Fibroblast of the conjunctiva (primary cell): Measurements from ENCODE around the gene FYB1.
"Not testable (repeated sequence)": the region's sequence is repeated elsewhere in the genome, so short reads cannot be mapped to it uniquely, and the experiment has no call there.

Source experiments
- DNase-seq: peaks from one replicate; pipeline ENCODE4 v3.0.0-alpha.2; 2010; ENCODE audit warnings: low read depth

The FYB1 gene

DNA sequence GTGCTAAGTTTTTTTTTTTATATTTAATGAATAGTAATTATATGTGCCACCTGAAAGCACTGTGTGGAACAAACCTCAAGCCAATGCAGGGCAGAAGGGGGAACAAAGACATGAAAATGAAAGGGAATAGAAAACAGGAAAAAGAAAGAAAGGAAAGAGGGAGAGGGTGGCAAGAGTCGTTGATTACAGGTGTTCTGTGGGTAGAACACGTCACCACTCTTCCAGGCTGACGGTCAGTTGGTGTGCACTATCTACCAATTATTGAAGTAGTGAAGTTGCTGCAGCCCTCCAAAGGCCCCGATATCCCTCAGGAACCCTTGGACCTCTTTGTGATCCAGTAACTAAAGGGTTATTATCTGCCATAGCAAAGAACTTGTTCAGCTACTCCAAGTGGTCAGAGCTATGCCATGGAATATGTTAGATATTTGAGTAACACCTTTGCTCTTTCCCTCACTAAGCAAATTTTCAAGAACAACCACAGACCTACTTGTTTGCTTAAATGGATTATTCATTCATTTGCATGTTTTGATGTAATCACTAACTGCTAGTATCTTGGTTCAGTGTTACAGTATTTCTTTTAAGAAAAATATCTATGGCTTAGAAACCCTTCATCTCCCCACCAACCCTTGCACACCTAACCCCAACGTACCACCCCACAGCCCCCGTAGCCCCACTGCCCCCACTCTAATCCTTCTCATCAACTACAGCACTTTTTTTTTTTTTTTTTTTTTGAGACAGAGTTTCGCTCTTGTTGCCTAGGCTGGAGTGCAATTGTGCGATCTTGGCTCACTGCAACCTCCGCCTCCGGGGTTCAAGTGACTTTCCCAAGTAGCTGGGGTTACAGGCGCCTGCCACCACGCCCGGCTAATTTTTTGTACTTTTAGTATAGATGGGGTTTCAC, 31.3 kb downstream of the FYB1 start:
- DNase-seq, result no peak

GRCh38 chr5:39186722-39187539, 32.4 kb downstream of the FYB1 start:
- no peak for DNase-seq

DNA sequence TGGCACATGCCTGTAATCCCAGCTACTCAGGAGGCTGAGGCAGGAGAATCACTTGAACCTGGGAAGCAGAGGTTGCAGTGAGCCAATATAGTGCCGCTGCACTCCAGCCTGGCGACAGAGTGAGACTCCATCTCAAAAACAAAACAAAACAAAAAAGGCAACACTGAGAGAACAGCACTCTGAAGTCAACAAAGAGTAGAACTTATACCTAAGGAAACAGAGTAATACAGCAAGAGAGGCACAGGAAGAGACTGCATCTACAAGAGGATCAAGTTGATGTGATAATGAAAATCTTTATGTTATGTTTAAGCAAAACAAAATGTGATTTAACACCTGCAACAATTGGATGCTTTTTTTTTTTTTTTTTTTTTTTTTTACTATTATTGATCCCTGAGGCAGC, 33.1 kb downstream of the FYB1 start:
- DNase-seq, result no peak

DNA sequence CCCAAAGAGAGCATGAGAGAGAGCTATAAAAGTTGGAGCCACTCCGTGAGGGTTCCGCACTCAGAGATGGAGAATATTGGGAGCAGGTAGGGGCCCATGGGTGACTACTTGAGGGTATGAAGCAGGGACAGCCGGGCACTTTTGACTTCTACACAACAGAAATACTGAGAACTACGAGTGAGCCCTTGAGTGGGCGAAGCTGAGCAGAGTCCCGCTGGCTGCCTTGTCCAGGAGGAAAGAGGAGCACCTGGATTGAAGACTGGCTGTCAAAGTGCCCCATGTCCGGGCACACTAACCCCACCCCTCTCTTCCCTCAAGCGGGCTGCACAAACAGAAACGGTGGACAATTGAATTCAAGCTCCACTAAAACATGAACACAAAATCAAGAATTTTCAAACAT, 33.6 kb downstream of the FYB1 start:
- DNase-seq, result no peak

- not testable (repeated sequence) for DNase-seq
Measured at GRCh38 chr5:39179561-39179960, 39.8 kb downstream of the FYB1 start.

DNA sequence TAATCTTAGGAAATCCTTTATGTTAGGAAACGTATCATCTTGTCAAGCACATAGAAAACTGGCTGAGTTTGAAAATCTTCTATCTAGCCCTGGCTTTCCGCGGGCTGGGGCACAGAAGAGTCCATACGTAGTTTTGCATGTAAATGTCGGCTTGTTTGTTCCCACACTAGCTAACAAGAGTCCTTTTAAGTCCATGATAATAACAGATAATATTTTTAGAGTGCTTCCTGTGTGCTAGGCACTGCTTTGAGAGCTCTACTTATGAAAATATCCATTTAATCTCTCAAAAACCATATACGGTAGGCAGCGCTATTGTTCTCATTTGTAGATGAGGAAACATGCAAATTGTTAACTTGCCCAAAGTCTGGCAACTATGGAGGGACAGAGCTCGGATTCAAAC, 40.5 kb downstream of the FYB1 start:
- DNase-seq, result no peak

GRCh38 chr5:39178171-39178570, 41.2 kb downstream of the FYB1 start:
- DNase-seq, result no peak

- DNase-seq, result no peak
Measured at GRCh38 chr5:39177631-39177964, 41.8 kb downstream of the FYB1 start.

GRCh38 chr5:39176759-39177630, 42.4 kb downstream of the FYB1 start:
- no peak for DNase-seq

DNA sequence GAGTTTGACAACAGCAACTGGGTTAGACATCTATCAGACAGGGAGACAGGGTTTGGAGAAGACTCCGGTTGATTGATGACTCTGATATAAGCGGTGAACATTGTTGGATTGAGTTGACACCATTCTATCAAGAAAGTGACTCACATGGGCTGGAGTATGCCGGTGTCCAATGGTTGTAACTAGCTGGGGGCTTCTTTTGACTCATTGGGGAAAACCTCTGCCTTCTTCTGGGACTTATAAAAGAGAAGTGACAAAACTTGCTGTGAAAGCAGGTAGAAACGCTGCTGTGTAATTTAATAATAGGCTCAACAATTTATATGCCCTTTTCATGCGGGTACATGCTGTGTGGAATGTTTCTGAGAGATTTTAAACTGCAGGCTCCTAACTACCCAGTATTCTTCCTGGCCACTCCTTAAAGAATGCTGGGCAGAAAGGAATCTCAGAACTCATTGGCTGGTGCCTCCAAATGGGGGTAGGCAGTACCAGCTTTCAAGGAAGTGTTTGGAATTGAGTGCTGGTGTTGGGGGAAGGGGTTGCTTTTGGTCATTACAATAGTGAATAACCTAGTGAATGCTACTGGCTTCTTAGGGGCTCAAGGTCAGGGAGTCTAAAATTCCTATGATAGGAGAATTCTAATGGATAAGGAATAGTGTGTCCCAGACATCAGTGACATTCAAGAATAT, 43.9 kb downstream of the FYB1 start:
- DNase-seq, result no peak

DNA sequence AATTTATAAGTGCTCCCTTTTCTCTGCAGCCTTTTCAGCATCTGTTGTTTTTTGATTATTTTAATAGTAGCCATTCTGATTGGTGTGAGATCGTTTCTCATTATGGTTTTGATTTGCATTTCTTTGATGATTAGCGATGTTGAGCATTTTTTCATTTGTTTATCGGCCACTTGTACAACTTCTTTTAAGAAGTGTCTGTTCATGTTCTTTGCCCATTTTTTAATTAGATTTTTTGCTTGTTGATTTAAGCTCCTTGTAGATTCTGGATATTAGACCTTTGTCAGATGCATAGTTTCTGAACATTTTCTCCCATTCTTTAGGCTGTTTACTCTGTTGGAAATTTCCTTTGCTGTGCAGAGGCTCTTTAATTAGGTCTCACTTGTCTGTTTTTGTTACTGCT, 46.3 kb downstream of the FYB1 start:
- DNase-seq, result no peak

DNA sequence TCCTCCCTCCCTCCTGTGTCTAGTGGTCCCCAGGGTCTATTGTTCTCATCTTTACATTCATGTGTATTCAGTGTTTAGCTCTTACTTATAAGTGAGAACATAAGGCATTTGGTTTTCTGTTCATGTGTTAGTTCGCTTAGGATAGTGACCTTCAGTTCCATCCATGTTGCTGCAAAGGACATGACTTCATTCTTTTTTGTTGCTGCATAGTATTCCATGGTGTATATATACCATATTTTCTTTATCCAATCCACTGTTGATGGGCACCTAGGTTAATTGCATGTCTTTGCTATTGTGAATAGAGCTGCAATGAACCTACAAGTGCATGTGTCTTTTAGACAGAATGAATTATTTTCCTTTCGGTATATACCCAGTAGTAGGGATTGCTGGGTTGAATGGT, 46.8 kb downstream of the FYB1 start:
- DNase-seq, result no peak

- DNase-seq, result no peak
Measured at GRCh38 chr5:39171647-39172046, 47.7 kb downstream of the FYB1 start.

DNA sequence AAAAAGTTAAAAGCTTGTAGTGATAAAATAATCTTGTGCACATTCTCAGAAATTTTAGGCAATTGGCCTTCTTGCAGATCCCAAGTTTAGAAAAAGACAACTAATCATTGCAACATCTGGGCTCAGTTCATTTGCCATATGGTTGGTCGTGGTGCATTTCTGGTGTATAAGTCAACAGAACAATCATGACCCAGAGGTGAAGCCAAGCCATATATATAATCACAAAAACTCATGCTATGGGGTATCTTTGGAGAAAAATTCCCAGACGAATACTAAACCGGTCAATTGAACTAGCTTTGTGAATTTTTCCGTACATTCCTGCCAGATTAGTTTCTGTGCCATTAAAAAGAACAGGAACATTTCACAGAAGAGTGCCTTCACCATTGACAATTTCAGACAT, 50.3 kb downstream of the FYB1 start:
- peak; percentile 13 for DNase-seq

GRCh38 chr5:39167972-39168342, 51.4 kb downstream of the FYB1 start:
- no peak for DNase-seq

DNA sequence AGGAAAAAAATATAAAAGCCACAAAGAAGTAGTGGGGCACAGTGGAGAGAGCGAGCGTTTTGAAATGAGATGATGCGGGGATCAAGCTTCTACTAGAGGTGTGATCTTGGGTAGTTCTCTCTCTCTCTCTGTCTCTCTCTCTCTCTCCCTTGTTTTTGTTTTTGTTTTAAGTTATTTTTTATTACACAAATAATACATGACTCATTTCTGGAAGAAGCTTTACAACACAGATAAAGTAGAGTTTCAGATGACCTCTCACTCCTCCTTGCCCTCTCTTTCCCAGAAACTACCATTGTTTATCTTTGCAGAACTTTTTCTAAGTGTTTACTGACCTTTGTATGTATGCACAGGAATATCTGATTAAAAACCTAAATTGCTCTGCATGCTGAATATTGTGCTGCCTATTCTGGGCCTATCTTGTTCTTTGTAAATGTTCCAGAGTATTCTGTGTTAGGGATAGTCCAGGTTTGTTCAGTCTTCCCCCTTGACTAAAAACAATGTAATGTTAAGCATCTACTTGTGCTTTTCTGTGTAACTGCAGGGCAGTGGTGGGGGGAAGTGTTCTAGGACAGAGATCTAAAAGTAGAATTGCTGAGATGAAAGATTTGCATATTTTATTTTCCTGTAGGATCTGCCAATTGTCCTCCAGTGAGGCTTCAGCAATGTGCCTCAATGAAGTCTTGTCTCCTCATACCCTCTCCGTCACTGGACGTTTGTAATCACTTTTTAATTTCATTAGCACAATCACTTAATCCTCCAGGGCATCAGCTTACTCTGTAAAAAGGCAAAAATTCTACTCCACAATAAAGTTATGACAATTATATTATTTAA, 52.0 kb downstream of the FYB1 start:
- DNase-seq, result no peak

- no peak for DNase-seq
Measured at GRCh38 chr5:39164529-39165402, 54.6 kb downstream of the FYB1 start.

DNA sequence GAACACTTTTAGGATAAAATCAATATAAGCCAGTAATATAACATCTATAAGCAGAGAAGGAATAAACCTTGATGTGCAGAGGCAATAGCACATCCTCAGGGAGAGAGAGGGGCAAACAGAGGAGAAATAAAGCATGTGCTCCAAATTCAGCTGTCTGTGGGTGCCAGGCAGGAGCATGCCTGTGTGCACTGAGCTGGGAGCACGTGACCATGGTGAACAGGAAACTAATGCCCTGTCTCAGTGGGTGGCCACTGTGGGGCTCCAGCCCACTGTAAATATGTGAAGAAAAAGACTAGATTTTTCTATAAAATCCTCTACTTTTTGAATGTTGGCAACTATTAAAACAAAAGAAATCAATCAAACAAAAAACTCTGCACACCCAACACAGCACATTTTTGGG, 55.3 kb downstream of the FYB1 start:
- no peak for DNase-seq

DNA sequence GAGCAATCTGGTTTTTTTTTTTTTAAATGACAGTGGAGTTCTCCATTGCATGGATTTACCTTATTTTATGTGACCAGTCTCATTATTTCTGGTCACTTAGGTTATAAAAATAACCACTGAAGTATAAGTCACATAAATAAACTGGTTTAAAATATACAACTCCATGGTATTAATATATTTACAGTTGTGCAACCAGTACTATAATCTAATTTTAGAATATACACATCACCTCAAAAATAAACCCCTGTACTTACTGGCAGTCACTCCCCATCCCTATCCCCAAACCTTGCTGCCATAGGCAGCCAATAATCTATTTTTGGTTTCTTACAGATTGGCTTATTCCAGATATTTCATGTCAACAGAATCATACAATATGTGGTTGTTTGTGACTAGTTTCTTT, 57.8 kb downstream of the FYB1 start:
- DNase-seq, result no peak
